ENCODE data around the gene ST3GAL3.

The ST3GAL3 gene

GRCh38 chr1:43946236-43947060, 239.1 kb downstream of the ST3GAL3 start, which contains the start of gene IPO13:
Gene IPO13 (plus strand): TSS chr1:43946950. CDS start chr1:43947601, 651 bp downstream.
- no peak for FAIRE-seq

GRCh38 chr1:43947061-43947873, 239.9 kb downstream of the ST3GAL3 start:
- FAIRE-seq = no peak

- no peak for FAIRE-seq
Measured at GRCh38 chr1:43947874-43948437, 240.6 kb downstream of the ST3GAL3 start.

- no peak for FAIRE-seq
Measured at GRCh38 chr1:43949678-43950077, 242.3 kb downstream of the ST3GAL3 start.

GRCh38 chr1:43951021-43951985, 244.0 kb downstream of the ST3GAL3 start:
- no peak for FAIRE-seq

GRCh38 chr1:43952731-43953346, 245.5 kb downstream of the ST3GAL3 start:
- no peak for FAIRE-seq

GRCh38 chr1:43953361-43953760, 246.0 kb downstream of the ST3GAL3 start:
- no peak for FAIRE-seq

GRCh38 chr1:43954036-43954435, 246.7 kb downstream of the ST3GAL3 start:
- no peak for FAIRE-seq

GRCh38 chr1:43956234-43956633, 248.9 kb downstream of the ST3GAL3 start:
- FAIRE-seq = no peak

GRCh38 chr1:43957407-43958040, 250.2 kb downstream of the ST3GAL3 start:
- no peak for FAIRE-seq

GRCh38 chr1:43958351-43959255, 251.3 kb downstream of the ST3GAL3 start:
- no peak for FAIRE-seq

- FAIRE-seq = no peak
Measured at GRCh38 chr1:43960798-43961197, 253.5 kb downstream of the ST3GAL3 start.

GRCh38 chr1:43961692-43962091, 254.4 kb downstream of the ST3GAL3 start:
- FAIRE-seq = no peak

- no peak for FAIRE-seq
Measured at GRCh38 chr1:43962324-43962723, 255.0 kb downstream of the ST3GAL3 start.

GRCh38 chr1:43963006-43963405, 255.7 kb downstream of the ST3GAL3 start:
- FAIRE-seq = no peak

GRCh38 chr1:43963890-43964289, 256.6 kb downstream of the ST3GAL3 start:
- no peak for FAIRE-seq

- FAIRE-seq = no peak
Measured at GRCh38 chr1:43965316-43965715, 258.0 kb downstream of the ST3GAL3 start.

GRCh38 chr1:43968348-43968948, 261.1 kb downstream of the ST3GAL3 start:
- FAIRE-seq = no peak

- FAIRE-seq = no peak
Measured at GRCh38 chr1:43969416-43969745, 262.0 kb downstream of the ST3GAL3 start.
